ENCODE data around the gene ABHD6.

DNA sequence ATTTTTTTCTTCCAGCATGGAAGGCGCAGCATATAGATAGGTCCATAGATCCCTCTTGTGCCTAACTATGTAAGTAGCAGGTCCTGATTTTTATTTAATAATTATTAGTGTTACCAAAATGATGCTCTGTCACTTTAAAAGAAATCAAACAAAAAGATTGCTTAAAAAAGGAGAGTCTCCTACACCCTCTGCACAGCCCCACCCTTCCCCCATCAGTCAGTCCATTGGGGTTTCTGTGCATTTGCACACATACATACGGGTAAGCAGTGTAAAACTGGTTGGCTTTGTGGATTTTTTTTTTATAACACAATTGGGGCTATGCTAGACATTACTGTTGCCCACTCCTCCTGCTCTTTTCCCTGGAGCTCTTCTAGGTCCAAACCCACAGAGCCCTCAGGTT is 61.5 kb downstream of the ABHD6 start:
- no peak for TF ChIP-seq GATA3 (IDR thresholded peaks at IDR 0.05; ENCODE audit: low read depth, low read length)
- no peak for TF ChIP-seq GATA2 (IDR thresholded peaks at IDR 0.05; ENCODE audit: low read depth, low read length)
